ENCODE data around the gene SRP19.

The SRP19 gene

GRCh38 chr5:112860929-112861637 is at the start of gene SRP19:
SRP19 (plus strand) TSS chr5:112861287; CDS start chr5:112861377, 90 bp downstream.
- Mint-ChIP-seq H3K27me3 (peaks cover 13% of the 10 kb centered on the region), H3K36me3 (peaks cover 29% of the 10 kb centered on the region), H3K4me3 (peak within 1 kb of the TSS; percentile 96), H3K4me1 (peaks cover 44% of the 10 kb centered on the region), H3K27ac (peak within 1 kb of the TSS; percentile 95), H3K9me3 (no peaks in the 10 kb centered on the region)
- CTCF ChIA-PET: interaction anchor here (0.8 to 1.3 kb wide), 5 partner anchors 9 to 104 kb away, joined by 3 to 5 read pairs (median 3); no protein-coding TSS in a partner anchor
- peak; percentile 95 for DNase-seq

GRCh38 chr5:112812549-112812948 is 48.5 kb upstream of the SRP19 start:
- H3K27ac Mint-ChIP-seq: no peak overlapping the region
- H3K27me3 Mint-ChIP-seq: no peaks in the 10 kb centered on the region
- H3K4me1 Mint-ChIP-seq: no peaks in the 10 kb centered on the region
- H3K9me3 Mint-ChIP-seq: no peaks in the 10 kb centered on the region
- no peak overlapping the region for H3K4me3 Mint-ChIP-seq
- H3K36me3 Mint-ChIP-seq: peaks cover 12% of the 10 kb centered on the region
- CTCF ChIA-PET: interaction anchor here (1.9 kb wide), 1 partner anchor 36 kb away, joined by 4 read pairs; no protein-coding TSS in a partner anchor
- no peak for DNase-seq

GRCh38 chr5:112820246-112820645 is 40.8 kb upstream of the SRP19 start:
- peaks cover 18% of the 10 kb centered on the region for H3K36me3 Mint-ChIP-seq
- no peak overlapping the region for H3K4me3 Mint-ChIP-seq
- no peak for DNase-seq
- no peaks in the 10 kb centered on the region for H3K4me1 Mint-ChIP-seq
- no peaks in the 10 kb centered on the region for H3K9me3 Mint-ChIP-seq
- H3K27me3 Mint-ChIP-seq: no peaks in the 10 kb centered on the region
- CTCF ChIA-PET: no interaction called here
- H3K27ac Mint-ChIP-seq: no peak overlapping the region

GRCh38 chr5:112822456-112822855 is 38.6 kb upstream of the SRP19 start:
- H3K4me3 Mint-ChIP-seq: no peak overlapping the region
- no peaks in the 10 kb centered on the region for H3K27me3 Mint-ChIP-seq
- H3K4me1 Mint-ChIP-seq: no peaks in the 10 kb centered on the region
- DNase-seq: no peak
- peaks cover 16% of the 10 kb centered on the region for H3K36me3 Mint-ChIP-seq
- H3K27ac Mint-ChIP-seq: no peak overlapping the region
- CTCF ChIA-PET: no interaction called here
- no peaks in the 10 kb centered on the region for H3K9me3 Mint-ChIP-seq

- H3K27ac Mint-ChIP-seq: no peak overlapping the region
- no peak overlapping the region for H3K4me3 Mint-ChIP-seq
- no peaks in the 10 kb centered on the region for H3K27me3 Mint-ChIP-seq
- DNase-seq: no peak
- H3K4me1 Mint-ChIP-seq: no peaks in the 10 kb centered on the region
- CTCF ChIA-PET: no interaction called here
- H3K36me3 Mint-ChIP-seq: peaks cover 16% of the 10 kb centered on the region
- no peaks in the 10 kb centered on the region for H3K9me3 Mint-ChIP-seq
Observed at GRCh38 chr5:112823181-112823580, 37.9 kb upstream of the SRP19 start.

- DNase-seq: no peak
- peaks cover 18% of the 10 kb centered on the region for H3K36me3 Mint-ChIP-seq
- no peaks in the 10 kb centered on the region for H3K9me3 Mint-ChIP-seq
- no peaks in the 10 kb centered on the region for H3K4me1 Mint-ChIP-seq
- H3K27me3 Mint-ChIP-seq: no peaks in the 10 kb centered on the region
- no peak overlapping the region for H3K4me3 Mint-ChIP-seq
- CTCF ChIA-PET: no interaction called here
- no peak overlapping the region for H3K27ac Mint-ChIP-seq
Observed at GRCh38 chr5:112823656-112824055, 37.4 kb upstream of the SRP19 start.

GRCh38 chr5:112824197-112824596 is 36.9 kb upstream of the SRP19 start:
- Mint-ChIP-seq H3K4me1 (no peaks in the 10 kb centered on the region), H3K36me3 (peaks cover 22% of the 10 kb centered on the region), H3K27me3 (no peaks in the 10 kb centered on the region), H3K4me3 (no peak overlapping the region), H3K9me3 (no peaks in the 10 kb centered on the region), H3K27ac (no peak overlapping the region)
- DNase-seq: no peak
- CTCF ChIA-PET: no interaction called here

- no peak overlapping the region for H3K4me3 Mint-ChIP-seq
- DNase-seq: no peak
Observed at GRCh38 chr5:112830378-112830777, 30.7 kb upstream of the SRP19 start.

GRCh38 chr5:112833971-112834370 is 27.1 kb upstream of the SRP19 start:
- Mint-ChIP-seq H3K4me3 (no peak overlapping the region), H3K27me3 (no peaks in the 10 kb centered on the region), H3K9me3 (no peaks in the 10 kb centered on the region), H3K4me1 (no peaks in the 10 kb centered on the region), H3K27ac (no peak overlapping the region), H3K36me3 (peaks cover 26% of the 10 kb centered on the region)
- no peak for DNase-seq
- CTCF ChIA-PET: interaction anchor here (1.2 kb wide), 1 partner anchor 14 kb away, joined by 3 read pairs; no protein-coding TSS in a partner anchor

More at GRCh38 chr5:112830378-112830777, 30.7 kb upstream of the SRP19 start:
- no peaks in the 10 kb centered on the region for H3K9me3 Mint-ChIP-seq
- H3K4me1 Mint-ChIP-seq: no peaks in the 10 kb centered on the region
- H3K36me3 Mint-ChIP-seq: peaks cover 19% of the 10 kb centered on the region
- H3K27me3 Mint-ChIP-seq: no peaks in the 10 kb centered on the region
- CTCF ChIA-PET: interaction anchor here (2.6 kb wide), 1 partner anchor 18 kb away, joined by 11 read pairs; no protein-coding TSS in a partner anchor
- no peak overlapping the region for H3K27ac Mint-ChIP-seq

GRCh38 chr5:112844489-112844888 is 16.6 kb upstream of the SRP19 start:
- H3K4me3 Mint-ChIP-seq: no peak overlapping the region
- H3K9me3 Mint-ChIP-seq: no peaks in the 10 kb centered on the region
- H3K36me3 Mint-ChIP-seq: peaks cover 16% of the 10 kb centered on the region
- DNase-seq: no peak
- CTCF ChIA-PET: no interaction called here
- H3K27me3 Mint-ChIP-seq: peaks cover 4% of the 10 kb centered on the region
- no peak overlapping the region for H3K27ac Mint-ChIP-seq
- peaks cover 4% of the 10 kb centered on the region for H3K4me1 Mint-ChIP-seq

- CTCF ChIA-PET: no interaction called here
- H3K36me3 Mint-ChIP-seq: peaks cover 7% of the 10 kb centered on the region
- H3K4me3 Mint-ChIP-seq: no peak overlapping the region
- DNase-seq: no peak
- H3K27ac Mint-ChIP-seq: no peak overlapping the region
- no peaks in the 10 kb centered on the region for H3K9me3 Mint-ChIP-seq
- H3K27me3 Mint-ChIP-seq: peaks cover 17% of the 10 kb centered on the region
- peaks cover 4% of the 10 kb centered on the region for H3K4me1 Mint-ChIP-seq
Observed at GRCh38 chr5:112846556-112846955, 14.5 kb upstream of the SRP19 start.

- H3K27me3 Mint-ChIP-seq: peaks cover 20% of the 10 kb centered on the region
- peaks cover 4% of the 10 kb centered on the region for H3K4me1 Mint-ChIP-seq
- CTCF ChIA-PET: no interaction called here
Observed at GRCh38 chr5:112847306-112847705, 13.8 kb upstream of the SRP19 start.

GRCh38 chr5:112848116-112848811 is 12.8 kb upstream of the SRP19 start:
- CTCF ChIA-PET: interaction anchor here (0.5 to 1.5 kb wide), 18 partner anchors 9 to 1752 kb away, joined by 3 to 18 read pairs (median 4); partner anchors contain the start of genes REEP5 and SRP19
- Mint-ChIP-seq H3K36me3 (peaks cover 1% of the 10 kb centered on the region), H3K27me3 (peaks cover 25% of the 10 kb centered on the region), H3K27ac (no peak overlapping the region), H3K4me3 (no peak overlapping the region), H3K9me3 (no peaks in the 10 kb centered on the region), H3K4me1 (peaks cover 4% of the 10 kb centered on the region)
- DNase-seq: no peak

More at GRCh38 chr5:112847306-112847705, 13.8 kb upstream of the SRP19 start:
- Mint-ChIP-seq H3K4me3 (no peak overlapping the region), H3K9me3 (no peaks in the 10 kb centered on the region), H3K27ac (no peak overlapping the region), H3K36me3 (peaks cover 3% of the 10 kb centered on the region)
- DNase-seq: no peak

GRCh38 chr5:112849912-112850311 is 11.2 kb upstream of the SRP19 start:
- DNase-seq: no peak
- H3K27ac Mint-ChIP-seq: no peak overlapping the region
- no peak overlapping the region for H3K4me3 Mint-ChIP-seq
- H3K27me3 Mint-ChIP-seq: peaks cover 38% of the 10 kb centered on the region
- peaks cover 4% of the 10 kb centered on the region for H3K4me1 Mint-ChIP-seq
- H3K36me3 Mint-ChIP-seq: peaks cover 1% of the 10 kb centered on the region
- peaks cover 9% of the 10 kb centered on the region for H3K9me3 Mint-ChIP-seq
- CTCF ChIA-PET: interaction anchor here (1.0 kb wide), 1 partner anchor 10 kb away, joined by 3 read pairs; no protein-coding TSS in a partner anchor
